GM21717 (cell line): ENCODE results near the gene NUP210.
"Not testable (repeated sequence)": the region's sequence is repeated elsewhere in the genome, so short reads cannot be mapped to it uniquely, and the experiment has no call there.

Experiments
- ATAC-seq: cut with Tn5 transposase; IDR thresholded peaks from one replicate; pipeline ENCODE4 v1.9.1; 2021; ENCODE audit warnings: mild to moderate bottlenecking, moderate library complexity; ENCODE audit not compliant: unreplicated experiment

NUP210 gene

DNA sequence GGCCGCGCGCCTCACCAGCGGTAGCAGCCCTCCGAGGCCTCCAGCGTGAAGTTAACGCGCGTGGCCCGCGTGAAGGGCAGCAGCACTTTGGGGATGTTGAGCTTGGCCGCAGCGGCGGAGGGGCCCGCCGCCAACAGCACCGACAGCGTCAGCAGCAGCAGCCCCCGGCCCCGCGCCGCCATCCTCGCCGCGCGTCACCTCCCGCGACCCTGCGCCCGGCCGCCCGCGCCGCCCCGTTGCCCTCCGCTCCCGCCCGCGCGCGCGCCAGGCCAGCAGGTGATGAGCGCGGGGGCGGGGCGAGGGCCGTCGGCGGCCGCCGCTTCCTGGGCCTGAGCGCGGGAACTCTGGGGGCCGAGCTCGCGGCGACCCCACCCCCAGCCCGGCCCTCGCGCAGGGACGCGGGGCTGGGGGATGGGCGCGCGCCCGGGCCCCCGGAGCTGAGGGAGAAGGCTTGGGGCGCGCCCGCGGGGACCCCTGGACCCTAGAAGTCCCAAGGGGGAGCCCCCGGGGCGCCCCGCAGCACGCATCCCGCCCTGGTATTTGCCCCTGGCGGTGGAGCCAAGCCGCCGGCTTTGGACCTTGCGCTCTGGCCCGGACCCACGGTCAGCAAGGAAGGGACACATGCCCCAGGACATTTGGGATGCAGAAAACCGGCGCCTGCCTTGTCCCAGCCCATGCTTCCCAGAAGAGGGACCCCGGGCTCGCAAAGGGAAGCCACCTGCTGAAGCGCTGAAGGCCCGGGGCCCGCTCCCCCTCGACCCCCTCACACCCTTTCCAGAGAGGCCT is at the start of gene NUP210:
NUP210 (minus strand) TSS at position 278 of the 786 bp plus-strand sequence; CDS start at position 182, 96 bp downstream.
- ATAC-seq, result peak; percentile 46

DNA sequence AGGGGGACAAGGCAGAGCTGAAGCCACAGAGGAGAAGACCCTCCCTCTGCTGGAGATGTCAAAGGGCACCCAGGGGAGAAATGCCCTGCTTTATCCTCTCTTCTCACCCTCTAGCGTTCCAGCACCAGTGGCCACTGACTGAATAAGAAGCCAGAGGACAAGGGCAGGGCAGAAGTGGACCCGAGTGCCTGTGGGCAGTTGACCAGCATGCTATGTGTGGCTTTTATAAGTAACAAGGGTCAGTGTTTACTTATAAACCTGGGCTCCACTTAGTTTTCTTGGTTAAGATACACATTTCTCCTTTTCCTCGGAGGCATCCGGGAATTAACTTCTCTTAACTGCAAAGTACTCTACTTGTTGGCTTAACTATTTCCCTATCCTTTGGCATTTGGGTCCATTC is 46.7 kb upstream of the NUP210 start:
- no peak for ATAC-seq

DNA sequence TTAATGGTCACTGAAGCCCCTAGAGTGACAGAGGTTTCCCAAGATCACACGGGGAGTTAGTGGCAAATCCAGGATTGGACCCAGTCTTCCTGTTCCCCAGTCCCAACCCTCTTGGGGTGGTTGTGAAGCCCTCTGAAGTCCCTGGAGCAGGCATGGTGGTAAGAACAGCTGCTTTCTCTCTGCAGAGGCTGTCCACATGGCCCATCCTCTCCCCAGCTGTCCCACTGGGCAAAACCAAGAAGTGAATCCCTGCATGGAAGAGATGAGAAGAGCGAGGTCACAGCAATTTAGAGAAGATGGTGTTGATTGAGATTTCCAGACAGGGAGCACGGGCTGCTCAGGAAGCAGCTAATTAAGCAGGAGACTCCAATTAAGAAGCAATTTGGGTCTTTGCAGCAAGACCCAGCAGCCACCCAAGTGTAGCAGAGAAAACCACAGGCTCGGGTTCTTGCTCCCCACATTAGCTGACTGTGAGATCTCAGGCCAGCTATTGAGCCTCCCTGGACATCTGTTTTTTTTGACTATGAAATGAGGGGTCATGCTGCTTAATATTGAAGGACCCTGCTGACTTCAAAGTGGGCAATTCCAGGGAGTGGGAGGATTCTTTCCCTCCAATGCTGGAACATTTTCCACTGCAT is 45.2 kb upstream of the NUP210 start:
- ATAC-seq, result no peak

DNA sequence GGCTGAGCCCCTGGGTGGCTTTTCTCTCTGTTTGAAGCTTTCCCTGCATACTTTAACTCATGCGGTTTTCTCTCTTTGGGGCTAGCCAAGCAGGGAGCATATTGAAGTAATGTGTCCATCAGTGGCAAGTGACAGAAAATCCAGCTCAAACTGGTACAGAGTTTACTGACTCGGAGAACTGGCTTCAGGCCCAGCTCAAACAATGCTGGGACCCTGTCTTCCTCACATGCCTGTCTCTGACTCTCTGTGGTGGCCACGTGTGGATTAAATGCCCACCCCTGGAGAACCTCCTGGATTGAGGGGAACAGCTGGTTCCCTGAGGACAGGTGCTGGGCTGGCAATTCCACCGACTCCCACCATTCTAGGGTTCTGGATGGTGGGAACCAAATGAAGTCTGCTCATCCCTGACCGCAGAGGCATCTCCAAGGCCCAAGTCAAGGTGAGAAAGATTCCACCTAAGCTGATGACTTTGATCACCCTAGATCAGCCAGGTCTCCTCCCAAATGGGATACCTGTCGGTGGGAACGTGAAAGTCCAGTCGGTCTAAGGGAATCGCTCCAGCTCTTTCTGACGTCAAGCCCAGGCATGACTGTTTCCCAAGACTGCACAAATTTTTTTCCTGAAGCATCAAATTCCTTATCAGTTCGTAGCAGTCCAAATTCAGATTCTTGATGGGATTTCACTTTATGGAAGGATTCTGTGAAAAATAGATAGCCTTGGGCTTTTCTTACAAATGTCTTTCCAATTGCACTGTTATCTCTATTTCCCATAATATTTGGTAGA is 43.7 kb upstream of the NUP210 start:
- ATAC-seq, result no peak

DNA sequence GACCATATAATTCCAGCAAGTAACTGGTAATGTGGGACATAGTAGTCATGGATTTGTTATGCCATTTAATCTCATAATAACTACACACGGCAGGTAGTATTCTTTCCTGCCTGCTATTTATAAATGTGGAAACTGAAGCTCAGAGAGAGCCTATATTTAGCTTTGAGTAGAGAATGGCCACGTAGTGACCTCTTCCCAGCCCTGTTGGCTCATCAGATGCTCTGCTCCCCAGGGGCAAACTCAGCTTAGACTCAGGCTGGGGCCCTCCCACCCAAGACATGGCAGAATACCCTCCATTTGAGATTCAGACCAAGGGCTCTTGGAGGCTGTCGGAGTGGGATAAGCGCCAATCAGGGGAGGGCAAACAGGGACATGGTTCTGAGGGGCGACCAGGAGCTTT is 42.7 kb upstream of the NUP210 start:
- no peak for ATAC-seq

DNA sequence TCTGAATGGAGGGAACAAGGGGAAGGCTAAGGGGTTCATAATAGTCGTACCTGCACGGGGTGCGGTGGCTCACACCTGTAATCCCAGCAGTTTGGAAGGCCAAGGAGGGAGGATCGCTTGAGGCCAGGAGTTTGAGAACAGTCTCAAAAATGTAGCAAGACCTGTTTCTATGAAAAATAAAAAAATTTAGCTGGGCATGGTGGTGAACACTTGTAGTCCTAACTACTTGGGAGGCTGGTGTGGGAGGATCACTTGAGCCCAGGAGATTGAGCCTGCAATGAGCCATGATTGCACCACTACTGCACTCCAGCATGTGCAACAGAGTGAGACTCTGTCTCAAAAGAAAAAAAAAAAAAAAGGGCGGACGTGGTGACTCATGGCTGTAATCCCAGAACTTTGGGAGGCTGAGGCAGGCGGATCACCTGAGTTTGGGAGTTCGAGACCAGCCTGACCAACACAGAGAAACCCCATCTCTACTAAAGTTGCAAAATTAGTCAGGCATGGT is 42.1 kb upstream of the NUP210 start:
- no peak for ATAC-seq

DNA sequence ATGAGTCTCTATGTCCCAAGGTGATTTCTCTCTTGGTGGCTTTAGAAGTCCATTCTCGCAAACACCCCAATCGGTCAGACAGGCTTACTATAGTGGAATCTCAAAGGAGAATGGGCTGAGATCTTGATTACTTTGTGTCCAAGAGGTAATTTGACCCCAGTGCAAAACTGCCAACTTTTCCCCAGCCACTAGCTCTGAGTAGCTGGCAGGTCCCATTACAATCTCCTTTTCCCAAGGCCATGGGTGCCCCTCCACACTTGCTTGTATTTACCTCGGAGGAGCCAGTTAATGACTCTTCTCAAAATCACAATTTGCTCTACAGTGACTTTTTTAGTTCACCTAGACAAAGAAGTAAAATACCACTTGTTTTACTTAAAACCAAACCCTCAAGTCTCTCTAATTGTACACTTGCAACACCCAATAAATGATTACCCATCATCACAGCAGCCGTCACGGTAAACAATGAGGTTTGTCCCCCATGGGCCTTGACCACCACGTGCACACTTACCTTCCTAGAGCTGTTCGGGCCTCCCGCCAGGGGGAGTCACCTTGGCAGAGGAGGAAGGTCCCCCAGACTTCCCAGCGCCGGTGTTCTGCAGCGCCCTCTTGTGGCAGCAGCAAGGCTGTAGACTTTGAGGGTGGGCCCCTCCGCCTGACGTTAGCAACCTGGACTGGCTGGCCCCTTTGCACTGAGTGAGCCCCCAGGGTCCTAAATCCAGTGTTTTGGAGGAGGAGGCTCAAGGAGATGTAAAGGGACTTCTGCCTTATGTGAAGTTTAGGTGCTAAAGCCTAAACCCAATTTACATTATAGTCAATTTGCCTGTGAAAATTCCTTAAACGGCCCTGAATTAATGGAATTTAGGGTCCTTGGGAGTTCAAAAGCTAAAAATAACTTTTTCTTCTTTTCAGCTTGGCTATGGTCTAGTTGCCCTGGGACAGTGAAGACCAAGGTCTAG is 41.3 kb upstream of the NUP210 start:
- no peak for ATAC-seq

DNA sequence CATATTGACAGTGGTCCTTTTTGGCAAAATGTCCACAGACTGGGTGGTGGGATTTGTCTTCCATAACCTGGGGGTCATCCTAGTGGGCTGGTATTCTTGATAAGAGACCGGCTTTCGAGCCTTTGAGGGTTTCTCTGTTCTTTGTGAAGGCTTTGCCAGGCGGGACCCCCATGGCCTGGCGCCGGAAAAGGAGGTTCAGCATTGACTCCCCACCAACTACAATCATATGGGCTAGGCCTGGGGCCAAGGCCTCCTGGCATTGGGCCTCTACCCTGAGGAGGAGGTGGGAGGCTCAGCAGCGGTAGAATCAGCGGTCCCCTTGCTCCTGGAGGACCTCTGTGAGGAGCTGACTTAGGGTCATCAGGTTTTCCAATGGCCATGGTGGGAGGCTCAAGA is 40.2 kb upstream of the NUP210 start:
- ATAC-seq, result no peak

DNA sequence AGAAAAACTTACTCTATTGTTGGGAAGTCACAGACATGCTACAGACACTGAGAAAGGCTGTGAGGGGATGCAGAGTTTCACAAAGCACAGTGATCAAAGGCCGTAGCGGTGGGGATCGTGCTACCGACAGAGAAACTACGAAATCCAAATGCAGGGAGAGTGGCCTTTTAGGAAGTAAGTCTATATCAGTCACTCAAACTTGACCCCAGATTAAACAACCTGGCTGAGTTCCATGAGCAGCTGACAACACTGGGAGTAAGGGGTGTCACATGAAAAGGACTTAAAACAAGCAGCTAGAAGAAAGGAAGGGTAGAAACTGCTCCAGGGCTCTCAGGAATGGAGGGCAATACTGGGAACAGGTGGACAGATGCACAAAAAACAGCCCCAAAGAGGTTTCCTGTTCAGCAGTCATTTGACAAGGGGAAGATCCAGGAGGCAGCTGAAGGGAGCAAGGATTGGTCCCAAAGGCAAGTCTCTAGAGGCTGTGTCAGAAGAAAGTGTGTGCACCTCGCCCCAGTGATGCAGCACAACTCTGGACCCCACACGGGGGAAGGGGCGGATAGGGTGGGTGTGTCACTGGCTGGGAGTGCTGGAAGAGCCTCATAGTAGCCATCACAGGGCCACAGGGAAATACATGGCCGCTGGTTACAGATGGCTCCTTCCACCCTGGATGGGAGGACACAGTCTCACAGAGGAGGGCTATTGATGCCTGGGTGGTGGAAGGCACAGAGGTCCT is 39.7 kb upstream of the NUP210 start:
- ATAC-seq, result no peak

DNA sequence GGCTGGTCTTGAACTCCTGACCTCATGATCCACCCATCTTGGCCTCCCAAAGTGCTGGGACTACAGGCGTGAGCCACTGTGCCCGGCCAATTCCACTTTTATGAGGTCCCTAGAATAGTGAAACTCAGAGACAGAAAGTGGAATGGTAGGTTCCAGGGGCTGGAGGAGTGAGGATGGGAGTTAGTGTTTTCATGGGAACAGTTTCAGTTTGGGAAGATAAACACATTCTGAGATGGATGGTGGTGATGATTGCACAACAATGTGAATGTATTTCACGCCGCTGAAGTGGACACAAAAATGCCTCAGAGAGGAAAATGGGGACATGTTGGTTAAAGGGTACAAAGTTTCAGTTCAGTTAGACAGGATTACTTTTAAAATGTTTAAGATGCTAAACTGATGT is 37.5 kb upstream of the NUP210 start:
- ATAC-seq, result no peak

DNA sequence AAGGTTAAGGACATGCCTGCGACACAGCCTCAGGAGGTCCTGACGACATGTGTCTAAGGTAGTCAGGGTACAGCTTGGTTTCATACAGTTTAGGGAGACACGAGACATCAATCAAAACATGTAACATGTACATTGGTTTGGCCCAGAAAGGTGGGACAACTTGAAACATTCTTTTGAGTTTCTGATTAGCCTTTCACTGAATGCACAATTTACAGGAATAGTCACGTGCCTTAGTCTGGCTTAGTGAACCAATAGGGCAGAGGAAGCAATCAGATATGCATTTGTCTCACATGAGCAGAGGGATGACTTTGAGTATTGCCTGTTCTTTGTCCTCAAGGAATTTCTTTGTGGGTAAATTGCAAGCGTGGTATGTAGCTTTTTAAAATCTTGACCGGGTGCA is 35.5 kb upstream of the NUP210 start:
- no peak for ATAC-seq

DNA sequence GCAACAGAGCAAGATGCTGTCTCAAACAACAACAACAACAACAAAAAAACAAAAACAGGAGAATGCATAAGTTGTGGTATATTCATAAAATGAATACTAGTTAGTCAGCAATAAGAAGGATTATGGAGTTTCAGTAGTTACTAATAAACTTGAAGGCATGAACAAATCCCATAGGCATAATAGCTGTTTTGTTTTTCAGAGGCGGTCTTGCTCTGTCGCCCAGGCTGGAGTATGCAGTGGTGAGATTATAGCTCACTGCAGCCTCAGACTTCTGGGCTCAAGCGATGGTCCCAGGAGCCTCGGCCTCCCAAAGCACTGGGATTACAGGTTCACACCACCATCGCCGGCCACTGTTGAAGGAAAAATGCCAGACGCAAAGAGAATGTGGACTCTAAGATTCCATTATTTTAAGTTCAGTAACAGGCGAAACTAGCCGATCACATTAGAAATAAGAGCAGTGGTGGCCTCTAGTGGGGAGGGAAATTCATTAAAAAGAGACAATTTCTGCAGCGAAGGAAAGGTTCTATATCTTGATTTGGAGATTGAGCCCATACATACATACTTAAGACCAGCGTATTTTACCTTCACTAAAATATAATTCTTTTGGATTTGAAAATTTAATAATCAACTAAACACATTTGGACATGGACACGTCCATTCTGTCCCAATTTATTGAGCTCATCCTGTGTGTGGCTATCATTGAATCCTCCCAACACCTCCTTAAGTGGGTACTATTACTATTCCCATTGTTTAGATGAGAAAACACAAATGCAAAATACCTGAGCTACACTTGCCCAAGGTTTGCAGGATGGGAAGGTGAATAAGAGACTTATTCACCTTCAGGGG is 32.6 kb upstream of the NUP210 start:
- ATAC-seq, result no peak

DNA sequence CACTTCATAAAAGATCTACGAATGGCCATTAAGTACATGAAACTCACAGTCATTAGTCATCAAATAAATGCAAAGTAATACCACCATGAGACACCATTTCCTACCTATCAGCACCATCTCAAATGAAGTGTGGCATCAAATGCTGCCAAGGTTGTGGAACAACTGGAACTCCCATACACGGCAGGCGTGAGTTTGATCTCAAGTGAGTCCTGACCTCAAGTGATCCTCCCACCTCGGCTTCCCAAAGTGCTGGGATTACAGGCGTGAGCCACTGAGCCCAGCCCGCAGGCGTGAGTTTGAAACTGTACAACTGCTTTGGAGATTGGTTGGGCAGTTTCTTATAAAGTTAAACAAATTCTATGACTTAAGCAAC is 31.2 kb upstream of the NUP210 start:
- peak; percentile 5 for ATAC-seq

DNA sequence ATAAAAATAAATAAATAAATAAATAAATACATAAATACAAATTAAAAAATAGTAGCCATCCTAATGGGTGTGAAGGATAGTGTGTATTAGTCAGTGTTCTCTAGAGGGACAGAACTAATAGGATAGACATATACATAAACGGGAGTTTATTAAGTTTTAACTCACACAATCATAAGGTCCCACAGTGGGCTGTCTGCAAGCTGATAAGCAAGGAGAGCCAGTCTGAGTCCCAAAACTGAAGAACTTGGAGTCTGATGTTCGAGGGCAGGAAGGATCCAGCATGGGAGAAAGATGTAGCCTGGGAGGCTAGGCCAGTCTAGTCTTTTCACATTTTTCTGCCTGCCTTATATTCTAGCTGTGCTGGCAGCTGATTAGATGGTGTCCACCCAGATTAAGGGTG is 22.8 kb upstream of the NUP210 start:
- ATAC-seq, result not testable (repeated sequence)

DNA sequence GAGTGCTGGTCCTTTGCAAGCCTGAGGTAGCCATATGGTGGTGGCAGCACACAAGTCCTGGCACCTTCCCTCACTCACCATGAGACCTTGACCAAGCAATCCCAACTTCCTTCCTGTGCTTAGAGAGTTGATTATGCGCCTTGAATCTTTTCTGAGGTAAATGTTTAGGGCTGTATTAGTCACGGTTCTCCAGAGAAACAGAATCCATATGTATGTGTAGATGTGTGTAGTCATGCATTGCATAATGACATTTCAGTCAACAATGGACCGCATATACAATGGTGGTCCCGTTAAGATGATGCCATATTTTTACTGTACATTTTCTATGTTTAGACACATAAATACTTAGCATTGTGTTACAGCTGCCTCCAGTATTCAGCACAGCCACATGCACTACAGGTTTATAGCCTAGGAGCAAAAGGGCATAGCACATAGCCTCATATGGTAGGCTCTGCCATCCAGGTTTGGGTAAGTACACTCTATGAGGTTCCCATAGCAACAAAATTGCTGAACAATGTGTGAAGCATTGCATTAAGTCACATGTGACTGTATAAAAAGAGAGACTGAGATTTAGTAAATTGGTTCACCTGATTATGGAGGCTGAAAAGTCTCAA is 20.2 kb upstream of the NUP210 start:
- ATAC-seq, result no peak

DNA sequence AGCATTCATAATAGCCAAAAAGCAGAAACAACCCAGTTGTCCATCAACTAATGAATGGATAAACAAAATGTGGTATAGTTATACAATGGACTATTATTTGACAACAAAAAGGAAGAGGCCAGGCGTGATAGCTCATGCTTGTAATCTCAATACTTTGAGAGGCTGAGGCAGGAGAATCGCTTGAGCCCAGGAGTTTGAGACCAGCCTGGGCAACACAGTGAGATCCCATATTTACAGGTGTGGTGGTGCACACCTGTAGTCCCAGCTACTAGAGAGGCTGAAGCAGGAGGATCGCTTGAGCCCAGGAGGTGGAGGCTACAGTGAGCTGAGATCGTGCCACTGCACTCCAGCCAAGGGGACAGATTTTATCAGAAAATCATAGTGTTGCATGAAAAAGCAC is 16.1 kb upstream of the NUP210 start:
- not testable (repeated sequence) for ATAC-seq

DNA sequence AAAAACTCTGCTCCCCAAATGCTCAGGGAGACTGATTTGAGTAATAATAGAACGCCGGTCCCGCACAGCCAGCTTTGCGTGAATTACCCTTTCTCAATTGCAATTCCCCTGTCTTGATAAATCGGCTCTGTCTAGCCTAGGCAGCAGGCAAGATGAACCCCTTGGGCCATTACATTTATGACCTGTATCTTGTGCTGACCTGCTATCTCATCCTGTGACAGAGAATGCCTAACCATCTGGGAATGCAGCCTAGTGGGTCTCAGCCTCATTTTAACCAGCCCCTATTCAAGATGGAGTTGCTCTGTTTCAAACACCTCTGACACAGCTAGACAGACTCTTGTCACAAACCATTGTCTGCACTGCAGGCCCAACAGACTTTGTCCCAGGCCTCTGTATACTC is 13.8 kb upstream of the NUP210 start:
- no peak for ATAC-seq

DNA sequence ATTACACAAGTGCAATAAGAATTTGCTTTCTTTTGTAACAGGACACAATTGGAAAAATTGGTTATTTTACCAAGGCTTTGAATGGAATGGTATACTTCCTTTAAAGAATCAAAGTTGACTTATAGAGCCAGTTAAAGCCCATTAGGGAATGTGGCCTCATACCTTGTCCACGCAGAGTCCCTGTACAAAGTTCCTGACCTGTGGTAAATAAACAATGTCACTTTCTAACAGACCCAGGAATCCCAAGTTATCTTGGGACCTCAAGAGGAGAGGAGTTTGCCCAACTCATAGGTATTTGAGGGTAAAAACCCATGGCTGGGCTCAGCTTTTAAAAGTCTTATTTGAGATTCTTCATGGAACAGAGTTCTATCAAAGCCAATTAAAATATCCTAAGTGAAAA is 12.0 kb upstream of the NUP210 start:
- ATAC-seq, result no peak
